Neural progenitor cell (in vitro differentiated cells): ENCODE results near the gene GALNT3. TPM values are rescaled to one million over a fixed set of nuclear protein-coding genes. Genes with fewer than 3 reads are reported as not detected.
A peak's percentile ranks its signal among the peaks of the same experiment; 100 is the strongest.

Experiments used
- DNase-seq: peaks from one replicate; pipeline ENCODE4 v3.0.0-alpha.2; 2016; ENCODE audit warnings: low spot score
- H2AFZ ChIP-seq: fragments of 200-600 bp; sonication (generic); replicated peaks from 2 replicates; pipeline ENCODE4 v1.6.1; 2016; ENCODE audit warnings: antibody characterized with exemption
- H3F3A ChIP-seq: fragments of 200-600 bp; sonication (generic); 2 replicates; pipeline ENCODE4 v1.6.1; 2016; ENCODE audit warnings: antibody characterized with exemption, low read depth
- H3K27ac ChIP-seq: fragments of 200-600 bp; sonication (generic); 2 replicates; pipeline ENCODE4 v1.5.1; 2016; ENCODE audit warnings: mild to moderate bottlenecking
- H3K27me3 ChIP-seq: fragments of 200-600 bp; sonication (generic); 2 replicates; pipeline ENCODE4 v1.6.1; 2016; ENCODE audit warnings: mild to moderate bottlenecking, moderate library complexity
- H3K36me3 ChIP-seq: fragments of 200-600 bp; sonication (generic); 2 replicates; pipeline ENCODE4 v1.5.1; 2016
- H3K4me1 ChIP-seq: fragments of 200-600 bp; sonication (generic); 2 replicates; pipeline ENCODE4 v1.6.1; 2016; ENCODE audit warnings: mixed run types
- H3K4me2 ChIP-seq: fragments of 200-600 bp; sonication (generic); 2 replicates; pipeline ENCODE4 v1.6.1; 2016
- H3K4me3 ChIP-seq: fragments of 200-600 bp; sonication (generic); 2 replicates; pipeline ENCODE4 v1.5.1; 2016
- H3K79me2 ChIP-seq: fragments of 200-600 bp; sonication (generic); 2 replicates; pipeline ENCODE4 v1.6.1; 2016; ENCODE audit warnings: low read depth
- H3K9ac ChIP-seq: fragments of 200-600 bp; sonication (generic); 2 replicates; pipeline ENCODE4 v1.6.1; 2016
- H3K9me3 ChIP-seq: fragments of 200-600 bp; sonication (generic); 2 replicates; pipeline ENCODE4 v1.5.1; 2016; ENCODE audit warnings: low read depth
- H4K20me1 ChIP-seq: fragments of 200-600 bp; sonication (generic); 2 replicates; pipeline ENCODE4 v1.6.1; 2016; ENCODE audit warnings: low read depth
- H3K27ac Mint-ChIP-seq: 3 replicates; pipeline ENCODE4 v1.8.0; 2021; ENCODE audit warnings: mixed read lengths
- H3K27me3 Mint-ChIP-seq: 2 replicates; pipeline ENCODE4 v1.8.0; 2022; ENCODE audit warnings: low read depth, mild to moderate bottlenecking, inconsistent platforms, moderate library complexity, mixed read lengths; ENCODE audit not compliant: insufficient read depth
- H3K36me3 Mint-ChIP-seq: 3 replicates; pipeline ENCODE4 v1.8.0; 2021; ENCODE audit warnings: mixed read lengths
- H3K4me1 Mint-ChIP-seq: 3 replicates; pipeline ENCODE4 v1.8.0; 2021; ENCODE audit warnings: mixed read lengths
- H3K4me3 Mint-ChIP-seq: 3 replicates; pipeline ENCODE4 v1.8.0; 2021; ENCODE audit warnings: mild to moderate bottlenecking, moderate library complexity, mixed read lengths
- H3K9me3 Mint-ChIP-seq: 3 replicates; pipeline ENCODE4 v1.8.0; 2020; ENCODE audit warnings: mixed read lengths
- EZH2 ChIP-seq: fragments of 200-600 bp; sonication (generic); IDR thresholded peaks from 2 replicates; pipeline ENCODE4 v1.6.1; 2017; ENCODE audit warnings: antibody characterized with exemption, mild to moderate bottlenecking, moderate library complexity
- EZH2phosphoT487 ChIP-seq: fragments of 200-600 bp; sonication (generic); IDR thresholded peaks from 2 replicates; pipeline ENCODE4 v1.6.1; 2017; ENCODE audit warnings: antibody characterized with exemption
- total RNA-seq: library from RNA; depleted of rRNA; stranded (reverse); fragments of >200 nt; gene quantifications from 2 replicates; pipeline ENCODE4 v1.2.3, GENCODE V29; 2015; ENCODE audit warnings: low replicate concordance
- TF ChIP-seq, protein P1 (sequence below): fragments of 200-600 bp; sonication (generic); IDR thresholded peaks from 2 replicates; pipeline ENCODE4 v1.5.1; 2017; ENCODE audit warnings: antibody characterized with exemption, mild to moderate bottlenecking

Gene GALNT3
- total RNA-seq, 1 donor from 2014 or later = 1.9 TPM

DNA sequence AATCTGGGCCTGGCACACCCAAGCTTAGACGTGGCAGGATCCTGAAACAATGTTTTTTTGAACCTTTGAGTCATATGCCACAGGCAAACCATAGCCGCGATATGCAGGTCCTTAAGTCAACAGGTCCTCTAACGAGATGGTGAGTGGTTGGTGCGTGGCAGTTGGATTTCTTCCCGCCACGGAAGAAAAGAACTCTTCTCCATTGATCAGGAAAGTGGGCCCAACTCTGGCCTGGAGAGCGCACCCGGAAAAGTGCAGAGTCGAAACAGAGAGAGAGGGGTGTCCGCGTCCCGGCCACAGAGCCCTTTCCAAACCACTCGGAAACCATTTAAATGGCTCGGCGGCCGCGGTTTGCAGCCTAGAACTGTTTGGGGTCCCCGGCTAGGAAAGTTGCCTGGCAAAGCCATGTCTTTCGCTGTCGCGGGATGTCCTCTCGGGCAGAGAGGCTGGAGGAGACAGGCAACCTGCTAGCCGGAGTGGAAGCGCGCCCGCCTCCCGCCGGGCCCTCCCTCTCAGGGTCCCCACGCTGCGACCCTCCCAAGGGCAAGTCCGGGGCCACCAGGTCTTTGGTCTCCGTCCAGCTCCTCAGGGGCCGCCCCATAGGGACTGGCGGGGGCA is 777 bp downstream of the GALNT3 start:
- Histone ChIP-seq H3K9me3 (no peaks in the 10 kb centered on the region), H3F3A (peaks cover 11% of the 10 kb centered on the region), H3K27ac (no peak overlapping the region), H3K36me3 (no peaks in the 10 kb centered on the region), H3K4me1 (no peaks in the 10 kb centered on the region), H3K9ac (no peak overlapping the region), H4K20me1 (no peaks in the 10 kb centered on the region), H2AFZ (peak overlapping the region; percentile 84), H3K27me3 (peaks cover 54% of the 10 kb centered on the region), H3K79me2 (no peaks in the 10 kb centered on the region), H3K4me2 (peak overlapping the region; percentile 96), H3K4me3 (peak overlapping the region; percentile 57)
- TF ChIP-seq, protein P1, sequence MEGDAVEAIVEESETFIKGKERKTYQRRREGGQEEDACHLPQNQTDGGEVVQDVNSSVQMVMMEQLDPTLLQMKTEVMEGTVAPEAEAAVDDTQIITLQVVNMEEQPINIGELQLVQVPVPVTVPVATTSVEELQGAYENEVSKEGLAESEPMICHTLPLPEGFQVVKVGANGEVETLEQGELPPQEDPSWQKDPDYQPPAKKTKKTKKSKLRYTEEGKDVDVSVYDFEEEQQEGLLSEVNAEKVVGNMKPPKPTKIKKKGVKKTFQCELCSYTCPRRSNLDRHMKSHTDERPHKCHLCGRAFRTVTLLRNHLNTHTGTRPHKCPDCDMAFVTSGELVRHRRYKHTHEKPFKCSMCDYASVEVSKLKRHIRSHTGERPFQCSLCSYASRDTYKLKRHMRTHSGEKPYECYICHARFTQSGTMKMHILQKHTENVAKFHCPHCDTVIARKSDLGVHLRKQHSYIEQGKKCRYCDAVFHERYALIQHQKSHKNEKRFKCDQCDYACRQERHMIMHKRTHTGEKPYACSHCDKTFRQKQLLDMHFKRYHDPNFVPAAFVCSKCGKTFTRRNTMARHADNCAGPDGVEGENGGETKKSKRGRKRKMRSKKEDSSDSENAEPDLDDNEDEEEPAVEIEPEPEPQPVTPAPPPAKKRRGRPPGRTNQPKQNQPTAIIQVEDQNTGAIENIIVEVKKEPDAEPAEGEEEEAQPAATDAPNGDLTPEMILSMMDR = no peak
- TF ChIP-seq EZH2 = peak; percentile 76
- DNase-seq = peak; percentile 51
- Mint-ChIP-seq H3K4me3 (peak overlapping the region; percentile 94), H3K27me3 (peaks cover 28% of the 10 kb centered on the region), H3K36me3 (peaks cover 1% of the 10 kb centered on the region), H3K4me1 (peaks cover 9% of the 10 kb centered on the region), H3K27ac (no peak overlapping the region), H3K9me3 (peaks cover 3% of the 10 kb centered on the region)

DNA sequence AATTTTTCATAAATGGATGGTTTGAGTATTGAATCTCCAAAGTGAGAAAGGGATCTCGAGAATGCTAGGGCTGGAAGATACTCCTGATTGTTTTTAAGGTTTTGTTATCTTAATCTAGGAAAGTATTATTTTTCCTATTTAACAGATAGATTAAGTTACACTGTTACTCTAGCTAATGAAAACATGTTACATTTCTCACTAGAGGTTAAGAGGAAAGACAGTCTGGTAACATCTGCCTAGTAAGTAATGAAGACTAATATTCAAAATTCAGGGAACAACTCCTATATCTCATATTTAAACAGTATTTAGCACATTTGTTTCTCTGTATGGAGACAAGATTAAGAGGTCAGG is 2.0 kb downstream of the GALNT3 start:
- Mint-ChIP-seq H3K4me3 (no peak overlapping the region), H3K27me3 (peaks cover 28% of the 10 kb centered on the region), H3K36me3 (peaks cover 1% of the 10 kb centered on the region), H3K27ac (no peak overlapping the region), H3K9me3 (peaks cover 3% of the 10 kb centered on the region), H3K4me1 (peaks cover 9% of the 10 kb centered on the region)
- Histone ChIP-seq H3K36me3 (no peaks in the 10 kb centered on the region), H2AFZ (no peak overlapping the region), H3K9me3 (no peaks in the 10 kb centered on the region), H4K20me1 (no peaks in the 10 kb centered on the region), H3K4me1 (no peaks in the 10 kb centered on the region), H3K4me2 (no peak overlapping the region), H3K4me3 (no peak overlapping the region), H3K79me2 (no peaks in the 10 kb centered on the region), H3K27ac (no peak overlapping the region), H3F3A (peaks cover 11% of the 10 kb centered on the region), H3K9ac (no peak overlapping the region), H3K27me3 (peaks cover 54% of the 10 kb centered on the region)
- TF ChIP-seq, protein P1 = no peak
- TF ChIP-seq EZH2 (no peak), EZH2phosphoT487 (no peak)
- no peak for DNase-seq

DNA sequence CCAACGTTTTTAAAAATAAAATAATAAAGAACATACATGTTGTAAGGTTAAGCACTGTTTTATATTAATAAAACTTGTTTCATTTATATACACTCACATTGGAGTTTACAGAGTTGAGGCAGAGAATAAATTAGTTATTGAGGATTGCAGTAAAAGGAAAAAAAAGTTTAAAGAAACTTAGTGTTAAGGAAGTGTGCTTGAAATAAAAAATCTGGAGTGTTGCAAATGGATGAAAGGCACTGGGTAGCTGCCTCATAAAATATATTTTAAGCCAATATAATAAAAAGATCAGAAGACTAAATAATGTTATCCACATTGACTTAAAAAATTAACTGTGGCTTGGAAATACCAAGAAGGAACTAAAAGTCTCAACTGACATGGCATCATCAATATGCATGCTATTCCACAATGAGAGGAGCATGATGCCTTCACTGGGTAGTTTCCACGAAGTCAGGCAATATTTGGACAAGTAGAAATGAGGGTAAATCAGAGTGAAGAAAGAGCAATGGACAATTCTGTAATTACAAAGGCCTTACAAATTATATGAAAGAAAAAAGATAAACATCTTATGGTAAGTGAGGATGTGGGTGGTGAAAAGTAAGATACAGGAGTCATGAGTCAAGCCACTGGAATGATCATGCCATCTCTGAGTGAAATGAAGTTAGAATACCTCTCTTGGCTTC is 2.5 kb downstream of the GALNT3 start:
- no peak overlapping the region for H3K9ac ChIP-seq
- H3K27me3 Mint-ChIP-seq = peaks cover 28% of the 10 kb centered on the region
- no peak overlapping the region for H3K4me2 ChIP-seq
- H3K9me3 ChIP-seq = no peaks in the 10 kb centered on the region
- no peak overlapping the region for H3K4me3 ChIP-seq
- H3K27ac ChIP-seq = no peak overlapping the region
- H4K20me1 ChIP-seq = no peaks in the 10 kb centered on the region
- H3K27ac Mint-ChIP-seq = no peak overlapping the region
- H3K27me3 ChIP-seq = peaks cover 53% of the 10 kb centered on the region
- no peak for DNase-seq
- H3F3A ChIP-seq = peaks cover 11% of the 10 kb centered on the region
- H3K4me1 ChIP-seq = no peaks in the 10 kb centered on the region
- H3K36me3 ChIP-seq = no peaks in the 10 kb centered on the region
- H2AFZ ChIP-seq = no peak overlapping the region
- no peak overlapping the region for H3K4me3 Mint-ChIP-seq
- no peak for TF ChIP-seq EZH2
- TF ChIP-seq, protein P1 = no peak
- TF ChIP-seq EZH2phosphoT487 = no peak
- peaks cover 9% of the 10 kb centered on the region for H3K4me1 Mint-ChIP-seq
- peaks cover 1% of the 10 kb centered on the region for H3K36me3 Mint-ChIP-seq
- peaks cover 3% of the 10 kb centered on the region for H3K9me3 Mint-ChIP-seq
- no peaks in the 10 kb centered on the region for H3K79me2 ChIP-seq
